Gastrocnemius medialis (tissue), 4 donors: ENCODE measurements around the gene COA8.

ENCODE experiments used
- POLR2A ChIP-seq, 2 donors: fragments of 450-650 bp; IDR thresholded peaks; one replicate each; pipeline ENCODE4 v1.6.1; 2017; ENCODE audit warnings: antibody characterized with exemption in 2 of 2, mild to moderate bottlenecking in 2 of 2, moderate library complexity in 2 of 2
- TF ChIP-seq, protein P1 (sequence below), 5 experiments: fragments of 450-650 bp in 3 of 5; fragments of 200-600 bp in 2 of 5; sonication (generic) in 2 of 5; IDR thresholded peaks in 4 of 5; conservative IDR thresholded peaks in 1 of 5; 1 replicate in 4 of 5; 2 replicates in 1 of 5; pipeline ENCODE4 v1.5.1; 2016 to 2019; ENCODE audit warnings: antibody characterized with exemption in 5 of 5, mild to moderate bottlenecking in 3 of 5, moderate library complexity in 3 of 5

GRCh38 chr14:103539056-103539825 is 23.5 kb upstream of the COA8 start:
- TF ChIP-seq, protein P1, sequence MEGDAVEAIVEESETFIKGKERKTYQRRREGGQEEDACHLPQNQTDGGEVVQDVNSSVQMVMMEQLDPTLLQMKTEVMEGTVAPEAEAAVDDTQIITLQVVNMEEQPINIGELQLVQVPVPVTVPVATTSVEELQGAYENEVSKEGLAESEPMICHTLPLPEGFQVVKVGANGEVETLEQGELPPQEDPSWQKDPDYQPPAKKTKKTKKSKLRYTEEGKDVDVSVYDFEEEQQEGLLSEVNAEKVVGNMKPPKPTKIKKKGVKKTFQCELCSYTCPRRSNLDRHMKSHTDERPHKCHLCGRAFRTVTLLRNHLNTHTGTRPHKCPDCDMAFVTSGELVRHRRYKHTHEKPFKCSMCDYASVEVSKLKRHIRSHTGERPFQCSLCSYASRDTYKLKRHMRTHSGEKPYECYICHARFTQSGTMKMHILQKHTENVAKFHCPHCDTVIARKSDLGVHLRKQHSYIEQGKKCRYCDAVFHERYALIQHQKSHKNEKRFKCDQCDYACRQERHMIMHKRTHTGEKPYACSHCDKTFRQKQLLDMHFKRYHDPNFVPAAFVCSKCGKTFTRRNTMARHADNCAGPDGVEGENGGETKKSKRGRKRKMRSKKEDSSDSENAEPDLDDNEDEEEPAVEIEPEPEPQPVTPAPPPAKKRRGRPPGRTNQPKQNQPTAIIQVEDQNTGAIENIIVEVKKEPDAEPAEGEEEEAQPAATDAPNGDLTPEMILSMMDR (IDR thresholded peaks at IDR 0.05 in 4 of 5, conservative IDR thresholded peaks at IDR 0.05 in 1 of 5) = no peak
- no peak for TF ChIP-seq POLR2A (IDR thresholded peaks at IDR 0.05)
